Thymus (tissue), 2 donors: ENCODE data around the gene KRTAP10-6. TPM values are rescaled to one million over a fixed set of nuclear protein-coding genes. Genes with fewer than 3 reads are reported as not detected.

Experiments used
- polyA plus RNA-seq: library from polyadenylated mRNA; stranded (reverse); fragments of 200-250 nt; gene quantifications from one replicate; pipeline ENCODE4 v1.2.3, GENCODE V29; 2013
- total RNA-seq: library from RNA; stranded (reverse); fragments of 120-200 nt; gene quantifications from one replicate; pipeline ENCODE4 v1.2.4, GENCODE V29; 2013
- donor health status: healthy.

Gene KRTAP10-6
- total and polyA plus RNA-seq, 2 donors, result not detected

Other genes starting within 250 kb of the KRTAP10-6 start
- 2.7 TPM for gene TRPM2, start 238.9 kb downstream of the KRTAP10-6 start, total RNA-seq
- 9.4 TPM for gene TRPM2, start 238.9 kb downstream of the KRTAP10-6 start, polyA plus RNA-seq
- gene LRRC3, start 137.0 kb downstream of the KRTAP10-6 start, total RNA-seq, result 0.24 TPM
- gene LRRC3, start 137.0 kb downstream of the KRTAP10-6 start, polyA plus RNA-seq, result 0.55 TPM
- gene KRTAP10-1, start 52.3 kb downstream of the KRTAP10-6 start, total RNA-seq, result not detected
- gene KRTAP10-1, start 52.3 kb downstream of the KRTAP10-6 start, polyA plus RNA-seq, result not detected
- not detected for gene KRTAP10-2, start 41.0 kb downstream of the KRTAP10-6 start, total RNA-seq
- not detected for gene KRTAP10-2, start 41.0 kb downstream of the KRTAP10-6 start, polyA plus RNA-seq
- gene KRTAP10-3, start 33.7 kb downstream of the KRTAP10-6 start, total RNA-seq, result not detected
- gene KRTAP10-3, start 33.7 kb downstream of the KRTAP10-6 start, polyA plus RNA-seq, result not detected
- not detected for gene KRTAP10-4, start 18.8 kb downstream of the KRTAP10-6 start, total RNA-seq
- gene KRTAP10-4, start 18.8 kb downstream of the KRTAP10-6 start, polyA plus RNA-seq, result not detected
- not detected for gene KRTAP10-5, start 11.9 kb downstream of the KRTAP10-6 start, total RNA-seq
- not detected for gene KRTAP10-5, start 11.9 kb downstream of the KRTAP10-6 start, polyA plus RNA-seq
- not detected for gene KRTAP10-7, start 8.1 kb upstream of the KRTAP10-6 start, total RNA-seq
- not detected for gene KRTAP10-7, start 8.1 kb upstream of the KRTAP10-6 start, polyA plus RNA-seq
- gene KRTAP10-8, start 19.6 kb upstream of the KRTAP10-6 start, total RNA-seq, result not detected
- not detected for gene KRTAP10-8, start 19.6 kb upstream of the KRTAP10-6 start, polyA plus RNA-seq
- not detected for gene KRTAP10-9, start 34.6 kb upstream of the KRTAP10-6 start, total RNA-seq
- gene KRTAP10-9, start 34.6 kb upstream of the KRTAP10-6 start, polyA plus RNA-seq, result not detected
- gene KRTAP10-10, start 44.9 kb upstream of the KRTAP10-6 start, total RNA-seq, result not detected
- gene KRTAP10-10, start 44.9 kb upstream of the KRTAP10-6 start, polyA plus RNA-seq, result not detected
- gene KRTAP10-11, start 53.9 kb upstream of the KRTAP10-6 start, total RNA-seq, result not detected
- gene KRTAP10-11, start 53.9 kb upstream of the KRTAP10-6 start, polyA plus RNA-seq, result not detected
- not detected for gene KRTAP12-4, start 62.2 kb upstream of the KRTAP10-6 start, total RNA-seq
- not detected for gene KRTAP12-4, start 62.2 kb upstream of the KRTAP10-6 start, polyA plus RNA-seq
- gene KRTAP12-3, start 65.4 kb upstream of the KRTAP10-6 start, total RNA-seq, result not detected
- gene KRTAP12-3, start 65.4 kb upstream of the KRTAP10-6 start, polyA plus RNA-seq, result not detected
- gene KRTAP12-2, start 74.4 kb upstream of the KRTAP10-6 start, total RNA-seq, result not detected
- not detected for gene KRTAP12-2, start 74.4 kb upstream of the KRTAP10-6 start, polyA plus RNA-seq
- not detected for gene KRTAP12-1, start 89.7 kb upstream of the KRTAP10-6 start, total RNA-seq
- not detected for gene KRTAP12-1, start 89.7 kb upstream of the KRTAP10-6 start, polyA plus RNA-seq
- gene KRTAP10-12, start 104.7 kb upstream of the KRTAP10-6 start, total RNA-seq, result not detected
- not detected for gene KRTAP10-12, start 104.7 kb upstream of the KRTAP10-6 start, polyA plus RNA-seq
- gene TSPEAR, start 119.1 kb upstream of the KRTAP10-6 start, total RNA-seq, result 0.38 TPM
- gene TSPEAR, start 119.1 kb upstream of the KRTAP10-6 start, polyA plus RNA-seq, result 0.07 TPM
- 32.8 TPM for gene UBE2G2, start 209.3 kb upstream of the KRTAP10-6 start, total RNA-seq
- 67.6 TPM for gene UBE2G2, start 209.3 kb upstream of the KRTAP10-6 start, polyA plus RNA-seq
- 63.7 TPM for gene SUMO3, start 225.6 kb upstream of the KRTAP10-6 start, total RNA-seq
- 49.6 TPM for gene SUMO3, start 225.6 kb upstream of the KRTAP10-6 start, polyA plus RNA-seq